ENCODE results near the gene GALR2. TPM values are rescaled to one million over a fixed set of nuclear protein-coding genes. Genes with fewer than 3 reads are reported as not detected.

GALR2 gene
- total RNA-seq, 2 experiments from 2014 or later = 2.5 to 2.7 TPM

GRCh38 chr17:76120658-76121008, 46.1 kb downstream of the GALR2 start:
- H3K9me3 Mint-ChIP-seq = no peaks in the 10 kb centered on the region
- DNase-seq = no peak
- H3K27me3 Mint-ChIP-seq = no peaks in the 10 kb centered on the region
- H3K4me3 Mint-ChIP-seq = no peak overlapping the region
- H3K36me3 Mint-ChIP-seq = no peaks in the 10 kb centered on the region
- H3K27ac Mint-ChIP-seq = no peak overlapping the region
- peaks cover 7% of the 10 kb centered on the region for H3K4me1 Mint-ChIP-seq

GRCh38 chr17:76121932-76122430, 47.4 kb downstream of the GALR2 start:
- Mint-ChIP-seq H3K27ac (peak overlapping the region; percentile 62), H3K9me3 (no peaks in the 10 kb centered on the region), H3K4me1 (peaks cover 16% of the 10 kb centered on the region), H3K36me3 (no peaks in the 10 kb centered on the region), H3K4me3 (peak overlapping the region; percentile 54), H3K27me3 (no peaks in the 10 kb centered on the region)
- peak; percentile 49 for DNase-seq

- H3K9me3 Mint-ChIP-seq = no peaks in the 10 kb centered on the region
- peaks cover 20% of the 10 kb centered on the region for H3K4me1 Mint-ChIP-seq
- H3K27me3 Mint-ChIP-seq = no peaks in the 10 kb centered on the region
- H3K27ac Mint-ChIP-seq = peak overlapping the region; percentile 62
- H3K36me3 Mint-ChIP-seq = no peaks in the 10 kb centered on the region
- peak overlapping the region; percentile 54 for H3K4me3 Mint-ChIP-seq
- DNase-seq = no peak
Measured at GRCh38 chr17:76122431-76123190, 48.0 kb downstream of the GALR2 start.

GRCh38 chr17:76123191-76123499, 48.6 kb downstream of the GALR2 start:
- Mint-ChIP-seq H3K9me3 (no peaks in the 10 kb centered on the region), H3K4me3 (no peak overlapping the region), H3K36me3 (no peaks in the 10 kb centered on the region), H3K4me1 (peaks cover 20% of the 10 kb centered on the region), H3K27me3 (no peaks in the 10 kb centered on the region), H3K27ac (peak overlapping the region; percentile 19)
- DNase-seq = no peak

- H3K4me3 Mint-ChIP-seq = no peak overlapping the region
- H3K27me3 Mint-ChIP-seq = no peaks in the 10 kb centered on the region
- no peaks in the 10 kb centered on the region for H3K36me3 Mint-ChIP-seq
- H3K27ac Mint-ChIP-seq = no peak overlapping the region
- H3K4me1 Mint-ChIP-seq = peaks cover 20% of the 10 kb centered on the region
- no peaks in the 10 kb centered on the region for H3K9me3 Mint-ChIP-seq
- DNase-seq = no peak
Measured at GRCh38 chr17:76123749-76124581, 49.4 kb downstream of the GALR2 start.

GRCh38 chr17:76124582-76125390, 50.2 kb downstream of the GALR2 start:
- no peaks in the 10 kb centered on the region for H3K9me3 Mint-ChIP-seq
- no peak overlapping the region for H3K4me3 Mint-ChIP-seq
- H3K36me3 Mint-ChIP-seq = no peaks in the 10 kb centered on the region
- peaks cover 20% of the 10 kb centered on the region for H3K4me1 Mint-ChIP-seq
- no peak for DNase-seq
- H3K27me3 Mint-ChIP-seq = no peaks in the 10 kb centered on the region
- H3K27ac Mint-ChIP-seq = peak overlapping the region; percentile 37

GRCh38 chr17:76125391-76125675, 50.8 kb downstream of the GALR2 start:
- Mint-ChIP-seq H3K27ac (no peak overlapping the region), H3K9me3 (no peaks in the 10 kb centered on the region), H3K4me3 (no peak overlapping the region), H3K4me1 (peaks cover 20% of the 10 kb centered on the region), H3K36me3 (no peaks in the 10 kb centered on the region), H3K27me3 (no peaks in the 10 kb centered on the region)
- no peak for DNase-seq

GRCh38 chr17:76125922-76126321, 51.3 kb downstream of the GALR2 start:
- Mint-ChIP-seq H3K4me3 (no peak overlapping the region), H3K36me3 (no peaks in the 10 kb centered on the region), H3K27ac (no peak overlapping the region), H3K9me3 (no peaks in the 10 kb centered on the region), H3K27me3 (no peaks in the 10 kb centered on the region), H3K4me1 (peaks cover 20% of the 10 kb centered on the region)
- DNase-seq = no peak

Other genes with a start within 250 kb of the GALR2 start
- 100 to 1,000 TPM; 145 to 156 TPM for gene UNC13D, start 230.4 kb upstream of the GALR2 start, total RNA-seq
- gene WBP2, start 219.4 kb upstream of the GALR2 start, total RNA-seq = 10 to 100 TPM; 45.0 to 49.3 TPM
- gene TRIM47, start 196.2 kb upstream of the GALR2 start, total RNA-seq = 10 to 100 TPM; 16.4 to 18.3 TPM
- 10 to 100 TPM; 37.2 to 41.7 TPM for gene TRIM65, start 177.8 kb upstream of the GALR2 start, total RNA-seq
- 100 to 1,000 TPM; 148 to 161 TPM for gene MRPL38, start 169.9 kb upstream of the GALR2 start, total RNA-seq
- 10 to 100 TPM; 14.9 to 16.6 TPM for gene FBF1, start 133.7 kb upstream of the GALR2 start, total RNA-seq
- gene ACOX1, start 95.6 kb upstream of the GALR2 start, total RNA-seq = 10 to 100 TPM; 26.3 to 26.9 TPM
- 10 to 100 TPM; 12.5 to 14.2 TPM for gene TEN1, start 95.5 kb upstream of the GALR2 start, total RNA-seq
- gene CDK3, start 73.9 kb upstream of the GALR2 start, total RNA-seq = 1 to 10 TPM; 4.9 to 5.5 TPM
- gene EVPL, start 47.5 kb upstream of the GALR2 start, total RNA-seq = 1 to 10 TPM; 2.0 to 2.5 TPM
- gene SRP68, start 2.3 kb upstream of the GALR2 start, total RNA-seq = 100 to 1,000 TPM; 140 to 141 TPM
- 1 to 10 TPM; 3.7 TPM for gene ZACN, start 4.4 kb downstream of the GALR2 start, total RNA-seq
- 10 to 100 TPM; 81.2 to 88.1 TPM for gene EXOC7, start 29.0 kb downstream of the GALR2 start, total RNA-seq
- 1 to 10 TPM; 7.5 to 7.8 TPM for gene FOXJ1, start 66.5 kb downstream of the GALR2 start, total RNA-seq
- gene RNF157, start 165.7 kb downstream of the GALR2 start, total RNA-seq = 10 to 100 TPM; 30.4 to 34.7 TPM
- 100 to 1,000 TPM; 262 to 268 TPM for gene UBALD2, start 190.6 kb downstream of the GALR2 start, total RNA-seq
- gene QRICH2, start 233.5 kb downstream of the GALR2 start, total RNA-seq = 1 to 10 TPM in 1 of 2 experiments, under 1 TPM in 1; 0.87 to 1.6 TPM

Measured in activated naive CD8-positive, alpha-beta T cell treated with anti-CD3 and anti-CD28 coated beads for 36 hours (primary cell).